ENCODE data around the gene MSL3. TPM values are rescaled to one million over a fixed set of nuclear protein-coding genes. Genes with fewer than 3 reads are reported as not detected.

Gene MSL3
- polyA plus RNA-seq, 1 donor (not counting 4 experiments of a cell fraction or from before 2014, with no cell fraction given) = 30.7 TPM

DNA sequence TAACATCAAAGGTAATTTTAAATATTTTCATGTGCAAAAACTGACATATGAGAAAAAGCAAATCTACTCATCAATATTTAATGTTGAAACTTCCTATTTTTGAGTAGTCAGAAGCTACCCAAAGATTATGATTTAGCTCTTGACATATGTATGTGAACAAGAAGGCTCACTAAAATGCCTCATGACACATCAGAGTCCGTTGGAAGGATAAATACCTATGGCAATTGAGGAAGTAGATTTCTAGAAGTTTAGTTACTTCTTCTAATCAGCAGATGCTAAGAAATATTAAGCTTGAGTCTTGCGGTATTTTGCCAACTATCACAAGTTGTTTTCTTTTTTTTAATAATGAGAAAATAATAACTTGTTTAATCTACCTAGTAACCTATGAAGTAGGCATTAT lies 55.3 kb downstream of the MSL3 start:
- Histone ChIP-seq H3K79me2 (ENCODE audit: control insufficient read depth, insufficient read depth, low read length) (no peaks in the 10 kb centered on the region), H3K36me3 (ENCODE audit: control insufficient read depth in 2 of 2, extremely low read depth in 1 of 2, insufficient read depth in 2 of 2, low read length in 2 of 2) (no peaks in the 10 kb centered on the region), H4K20me1 (ENCODE audit: control insufficient read depth, extremely low read depth, insufficient read depth, low read length) (no peaks in the 10 kb centered on the region), H3K4me3 (ENCODE audit: control insufficient read depth in 2 of 3, extremely low read depth in 1 of 3, insufficient read depth in 2 of 3, low read depth in 1 of 3, low read length in 3 of 3) (no peak overlapping the region), H3K9me1 (ENCODE audit: control insufficient read depth, extremely low read depth, insufficient read depth, low read length) (no peaks in the 10 kb centered on the region), H2AFZ (ENCODE audit: control insufficient read depth, low read length) (no peak overlapping the region), H3K9ac (ENCODE audit: control insufficient read depth, extremely low read depth, insufficient read depth, low read length) (no peak overlapping the region), H3K27me3 (ENCODE audit: control insufficient read depth, extremely low read depth, insufficient read depth, low read length) (no peaks in the 10 kb centered on the region), H3K9me3 (ENCODE audit: control insufficient read depth, low read depth, low read length) (no peaks in the 10 kb centered on the region), H3K4me1 (ENCODE audit: control insufficient read depth, extremely low read depth, insufficient read depth, low read length) (no peaks in the 10 kb centered on the region), H3K4me2 (ENCODE audit: control insufficient read depth, extremely low read depth, insufficient read depth, low read depth, low read length) (no peak overlapping the region), H3K27ac (ENCODE audit: control insufficient read depth, insufficient read depth, low read length) (no peak overlapping the region)
- dilution Hi-C loops (cut with MboI; ENCODE audit: extremely low pct_ligation_motif_present, low sequenced_read_pairs) = no loop called here
- TF ChIP-seq, protein P1, sequence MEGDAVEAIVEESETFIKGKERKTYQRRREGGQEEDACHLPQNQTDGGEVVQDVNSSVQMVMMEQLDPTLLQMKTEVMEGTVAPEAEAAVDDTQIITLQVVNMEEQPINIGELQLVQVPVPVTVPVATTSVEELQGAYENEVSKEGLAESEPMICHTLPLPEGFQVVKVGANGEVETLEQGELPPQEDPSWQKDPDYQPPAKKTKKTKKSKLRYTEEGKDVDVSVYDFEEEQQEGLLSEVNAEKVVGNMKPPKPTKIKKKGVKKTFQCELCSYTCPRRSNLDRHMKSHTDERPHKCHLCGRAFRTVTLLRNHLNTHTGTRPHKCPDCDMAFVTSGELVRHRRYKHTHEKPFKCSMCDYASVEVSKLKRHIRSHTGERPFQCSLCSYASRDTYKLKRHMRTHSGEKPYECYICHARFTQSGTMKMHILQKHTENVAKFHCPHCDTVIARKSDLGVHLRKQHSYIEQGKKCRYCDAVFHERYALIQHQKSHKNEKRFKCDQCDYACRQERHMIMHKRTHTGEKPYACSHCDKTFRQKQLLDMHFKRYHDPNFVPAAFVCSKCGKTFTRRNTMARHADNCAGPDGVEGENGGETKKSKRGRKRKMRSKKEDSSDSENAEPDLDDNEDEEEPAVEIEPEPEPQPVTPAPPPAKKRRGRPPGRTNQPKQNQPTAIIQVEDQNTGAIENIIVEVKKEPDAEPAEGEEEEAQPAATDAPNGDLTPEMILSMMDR (optimal IDR thresholded peaks at IDR 0.05 in 1 of 3, IDR thresholded peaks at IDR 0.05 in 1 of 3, conservative IDR thresholded peaks at IDR 0.05 in 1 of 3; ENCODE audit: extremely low read depth in 1 of 3, insufficient read depth in 2 of 3, low read length in 3 of 3) = no peak
- no peak for TF ChIP-seq EZH2 (IDR thresholded peaks at IDR 0.05; ENCODE audit: low read length)
- DNase-seq (ENCODE audit: low read depth, low spot score) (no peak), FAIRE-seq (no peak)

Other genes with a start within 250 kb of the MSL3 start
- gene ARHGAP6, start 92.3 kb upstream of the MSL3 start, polyA plus RNA-seq = 0.01 to 0.10 TPM (median 0.05 TPM) in 3 replicates

Data from keratinocyte (primary cell).